ENCODE results near the gene TNFSF12.

The TNFSF12 gene

DNA sequence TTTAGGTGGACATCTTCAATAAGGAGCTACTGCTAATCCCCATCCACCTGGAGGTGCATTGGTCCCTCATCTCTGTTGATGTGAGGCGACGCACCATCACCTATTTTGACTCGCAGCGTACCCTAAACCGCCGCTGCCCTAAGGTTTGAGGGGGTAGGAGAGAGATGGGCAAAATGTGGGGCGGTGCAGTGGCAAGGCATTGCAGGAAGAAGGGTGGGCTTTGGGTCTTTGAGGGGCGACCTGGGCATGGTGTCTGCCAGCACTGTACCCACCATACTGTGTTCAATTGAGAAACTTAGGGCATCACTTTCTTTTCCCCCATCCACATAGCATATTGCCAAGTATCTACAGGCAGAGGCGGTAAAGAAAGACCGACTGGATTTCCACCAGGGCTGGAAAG, 21.5 kb downstream of the TNFSF12 start:
- DNase-seq (ENCODE audit: low read depth): no peak

DNA sequence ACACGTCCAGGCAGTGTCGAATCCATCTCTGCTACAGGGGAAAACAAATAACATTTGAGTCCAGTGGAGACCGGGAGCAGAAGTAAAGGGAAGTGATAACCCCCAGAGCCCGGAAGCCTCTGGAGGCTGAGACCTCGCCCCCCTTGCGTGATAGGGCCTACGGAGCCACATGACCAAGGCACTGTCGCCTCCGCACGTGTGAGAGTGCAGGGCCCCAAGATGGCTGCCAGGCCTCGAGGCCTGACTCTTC, 23.4 kb downstream of the TNFSF12 start:
- DNase-seq (ENCODE audit: low read depth): no peak

DNA sequence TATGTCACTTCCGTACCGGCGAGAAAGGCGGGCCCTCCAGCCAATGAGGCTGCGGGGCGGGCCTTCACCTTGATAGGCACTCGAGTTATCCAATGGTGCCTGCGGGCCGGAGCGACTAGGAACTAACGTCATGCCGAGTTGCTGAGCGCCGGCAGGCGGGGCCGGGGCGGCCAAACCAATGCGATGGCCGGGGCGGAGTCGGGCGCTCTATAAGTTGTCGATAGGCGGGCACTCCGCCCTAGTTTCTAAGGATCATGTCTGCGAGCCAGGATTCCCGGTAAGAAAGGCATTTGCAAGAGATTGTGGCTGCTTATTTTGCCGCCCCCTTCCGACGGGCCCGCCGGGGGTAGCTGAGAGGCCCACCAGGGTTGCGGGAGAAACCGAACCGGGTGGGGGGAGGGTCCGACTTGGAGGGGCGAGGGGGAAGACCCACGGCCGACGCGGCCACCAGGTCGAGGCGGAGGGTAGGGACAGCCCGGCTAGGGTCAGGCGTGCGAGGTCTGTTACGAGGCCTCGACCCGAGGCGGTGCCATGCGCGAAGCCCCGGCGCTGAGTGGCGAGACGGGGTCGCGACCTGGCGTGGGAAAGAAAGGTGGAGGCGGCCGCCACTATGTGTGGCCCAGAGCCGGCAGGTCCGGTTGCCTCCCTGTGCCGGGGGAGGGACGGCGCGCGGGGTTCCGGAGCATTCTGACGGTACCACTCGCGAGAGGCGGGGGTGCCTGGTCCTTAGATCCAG, 23.9 kb downstream of the TNFSF12 start:
- DNase-seq (ENCODE audit: low read depth): peak; percentile 99

DNA sequence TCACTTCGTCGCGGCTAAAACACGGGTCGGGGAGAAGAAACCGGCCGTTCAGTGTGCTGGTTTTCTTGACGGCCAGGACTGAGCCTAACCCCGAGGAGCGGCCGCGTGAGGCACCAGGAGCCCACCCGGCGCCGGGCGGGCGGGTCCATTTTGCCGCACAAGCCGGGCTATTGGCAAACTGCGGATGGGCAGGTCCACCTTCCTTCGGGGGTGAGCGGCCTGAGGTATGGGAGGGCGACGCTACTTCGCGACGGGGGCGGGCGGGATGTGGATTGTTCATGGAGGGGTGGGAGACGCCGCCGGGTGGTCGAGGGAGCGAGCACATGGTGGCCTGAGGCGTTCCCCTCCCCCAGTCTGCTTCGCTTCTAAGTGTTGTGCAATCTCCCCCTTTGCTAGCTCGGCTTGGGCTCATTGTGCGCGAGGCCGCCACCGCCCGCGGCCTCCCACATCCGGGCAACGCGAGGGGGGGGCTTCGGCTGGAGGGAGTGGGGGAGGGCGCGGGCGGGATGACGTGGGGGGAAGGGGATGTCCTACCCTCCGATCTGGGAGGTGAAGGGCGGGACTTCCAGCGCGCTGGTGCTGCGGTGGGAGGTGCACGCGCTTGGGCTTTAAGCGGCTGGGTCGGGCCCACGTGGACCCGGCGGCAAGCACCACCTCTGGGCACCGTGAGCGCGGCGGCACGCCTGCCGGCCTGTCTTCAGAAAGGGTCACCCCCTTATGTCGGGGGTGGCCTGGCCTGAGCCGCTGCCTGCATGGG, 24.6 kb downstream of the TNFSF12 start:
- peak; percentile 87 for DNase-seq (ENCODE audit: low read depth)

DNA sequence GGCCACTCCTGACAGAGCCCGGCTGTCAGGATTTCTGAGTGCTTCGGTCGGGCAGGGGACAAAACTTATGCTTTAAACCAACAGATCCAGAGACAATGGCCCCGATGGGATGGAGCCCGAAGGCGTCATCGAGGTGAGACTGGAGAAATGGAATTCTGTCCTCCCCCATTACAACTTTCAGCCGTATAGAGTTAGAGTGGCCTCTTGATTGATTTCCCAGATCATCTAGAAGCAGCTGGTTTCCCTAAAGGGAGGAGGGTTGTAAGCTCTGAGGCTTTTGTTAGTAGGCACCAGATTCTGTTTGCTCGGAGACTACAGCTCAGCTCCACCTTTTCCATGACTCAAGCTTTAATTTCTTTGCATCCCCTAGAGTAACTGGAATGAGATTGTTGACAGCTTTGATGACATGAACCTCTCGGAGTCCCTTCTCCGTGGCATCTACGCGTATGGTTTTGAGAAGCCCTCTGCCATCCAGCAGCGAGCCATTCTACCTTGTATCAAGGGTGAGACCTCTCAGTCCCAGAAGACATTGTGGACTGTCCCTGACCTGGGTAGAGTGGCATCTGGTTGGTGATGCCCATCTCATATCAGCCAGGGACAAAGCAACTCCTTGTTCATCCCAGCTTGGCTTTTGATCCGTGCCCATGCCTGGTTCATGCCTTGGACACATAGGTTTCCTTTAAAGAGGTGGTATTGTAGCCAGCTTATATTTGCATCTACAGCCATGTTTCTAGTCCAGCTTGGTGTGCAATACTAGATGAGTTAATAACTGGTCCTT, 25.5 kb downstream of the TNFSF12 start:
- DNase-seq (ENCODE audit: low read depth): no peak

DNA sequence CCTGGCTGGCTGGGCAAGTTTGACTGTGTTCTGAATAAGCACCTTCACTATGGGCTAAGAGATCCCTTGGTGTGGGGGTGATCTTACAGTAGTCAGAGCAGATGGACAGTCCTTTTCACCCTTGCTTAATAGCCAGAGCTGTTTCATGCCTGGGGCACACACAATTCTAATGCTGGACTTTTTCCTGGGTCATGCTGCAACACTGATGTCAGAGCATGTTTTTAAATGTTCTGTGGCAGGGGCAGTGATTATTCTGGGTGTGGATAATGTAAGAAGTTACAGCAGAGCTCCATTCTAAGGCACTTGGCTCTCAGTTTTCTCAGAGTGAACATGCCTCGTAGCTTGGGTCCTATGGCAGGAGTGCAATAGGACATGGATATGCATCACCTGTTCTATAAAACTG, 26.6 kb downstream of the TNFSF12 start:
- no peak for DNase-seq (ENCODE audit: low read depth)

DNA sequence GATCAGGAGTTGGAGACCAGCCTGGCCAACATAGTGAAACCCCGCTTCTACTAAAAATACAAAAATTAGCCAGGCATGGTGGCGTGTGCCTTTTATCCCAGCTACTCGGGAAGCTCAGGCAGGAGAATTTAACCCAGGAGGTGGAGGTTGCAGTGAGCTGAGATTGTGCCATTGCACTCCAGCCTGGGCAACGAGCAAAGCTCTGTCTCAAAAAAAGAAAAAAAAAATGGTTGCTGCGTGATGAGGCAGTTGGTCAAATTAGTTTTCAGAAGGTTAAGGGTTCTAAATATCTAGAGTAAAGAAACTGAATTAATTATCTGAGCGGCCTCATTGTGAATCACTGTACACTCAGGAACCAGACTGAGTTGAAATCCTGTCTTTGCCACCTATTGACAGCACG, 27.1 kb downstream of the TNFSF12 start:
- DNase-seq (ENCODE audit: low read depth): no peak

DNA sequence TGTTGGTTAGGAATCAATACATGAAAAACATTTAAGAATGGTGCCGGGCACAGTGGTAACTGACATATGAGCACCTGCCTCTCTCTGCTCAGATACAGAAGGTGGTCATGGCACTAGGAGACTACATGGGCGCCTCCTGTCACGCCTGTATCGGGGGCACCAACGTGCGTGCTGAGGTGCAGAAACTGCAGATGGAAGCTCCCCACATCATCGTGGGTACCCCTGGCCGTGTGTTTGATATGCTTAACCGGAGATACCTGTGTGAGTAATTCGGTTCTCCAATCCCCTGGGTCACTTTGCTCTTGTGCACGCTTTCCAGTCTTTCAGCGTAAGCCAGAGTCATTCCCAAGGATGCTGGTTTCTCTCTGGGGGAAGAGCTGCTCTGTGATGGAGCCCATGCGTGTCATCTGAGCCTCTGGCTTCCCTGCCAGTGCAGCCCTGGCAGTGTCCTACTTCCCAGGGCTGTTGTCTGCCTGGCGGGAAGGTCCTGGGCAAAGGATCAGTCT, 27.6 kb downstream of the TNFSF12 start:
- no peak for DNase-seq (ENCODE audit: low read depth)

DNA sequence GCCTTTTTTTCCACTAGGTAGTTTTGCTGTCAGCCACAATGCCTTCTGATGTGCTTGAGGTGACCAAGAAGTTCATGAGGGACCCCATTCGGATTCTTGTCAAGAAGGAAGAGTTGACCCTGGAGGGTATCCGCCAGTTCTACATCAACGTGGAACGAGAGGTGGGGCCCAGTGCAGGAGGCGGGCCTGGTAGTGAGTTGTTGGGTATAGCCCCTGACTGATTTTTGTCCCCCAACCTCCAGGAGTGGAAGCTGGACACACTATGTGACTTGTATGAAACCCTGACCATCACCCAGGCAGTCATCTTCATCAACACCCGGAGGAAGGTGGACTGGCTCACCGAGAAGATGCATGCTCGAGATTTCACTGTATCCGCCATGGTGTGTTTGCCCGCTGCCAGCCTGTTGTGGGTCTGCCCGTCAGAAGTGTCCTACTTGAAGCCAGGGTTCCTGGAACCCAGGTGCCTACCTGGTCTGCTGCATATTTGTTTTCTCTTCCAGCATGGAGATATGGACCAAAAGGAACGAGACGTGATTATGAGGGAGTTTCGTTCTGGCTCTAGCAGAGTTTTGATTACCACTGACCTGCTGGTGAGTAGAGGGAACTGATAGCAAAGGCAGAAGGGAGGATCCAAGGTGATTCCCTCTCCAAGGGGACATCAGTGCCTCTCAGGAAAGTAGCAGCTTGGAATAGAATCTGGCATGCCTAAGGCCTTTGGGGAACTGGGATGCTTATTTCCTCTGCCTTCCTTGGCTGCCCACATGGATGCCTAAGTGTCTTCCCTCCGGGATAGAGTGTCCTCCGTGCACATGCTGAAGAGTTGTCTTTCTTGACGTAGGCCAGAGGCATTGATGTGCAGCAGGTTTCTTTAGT, 28.7 kb downstream of the TNFSF12 start:
- DNase-seq (ENCODE audit: low read depth): no peak

DNA sequence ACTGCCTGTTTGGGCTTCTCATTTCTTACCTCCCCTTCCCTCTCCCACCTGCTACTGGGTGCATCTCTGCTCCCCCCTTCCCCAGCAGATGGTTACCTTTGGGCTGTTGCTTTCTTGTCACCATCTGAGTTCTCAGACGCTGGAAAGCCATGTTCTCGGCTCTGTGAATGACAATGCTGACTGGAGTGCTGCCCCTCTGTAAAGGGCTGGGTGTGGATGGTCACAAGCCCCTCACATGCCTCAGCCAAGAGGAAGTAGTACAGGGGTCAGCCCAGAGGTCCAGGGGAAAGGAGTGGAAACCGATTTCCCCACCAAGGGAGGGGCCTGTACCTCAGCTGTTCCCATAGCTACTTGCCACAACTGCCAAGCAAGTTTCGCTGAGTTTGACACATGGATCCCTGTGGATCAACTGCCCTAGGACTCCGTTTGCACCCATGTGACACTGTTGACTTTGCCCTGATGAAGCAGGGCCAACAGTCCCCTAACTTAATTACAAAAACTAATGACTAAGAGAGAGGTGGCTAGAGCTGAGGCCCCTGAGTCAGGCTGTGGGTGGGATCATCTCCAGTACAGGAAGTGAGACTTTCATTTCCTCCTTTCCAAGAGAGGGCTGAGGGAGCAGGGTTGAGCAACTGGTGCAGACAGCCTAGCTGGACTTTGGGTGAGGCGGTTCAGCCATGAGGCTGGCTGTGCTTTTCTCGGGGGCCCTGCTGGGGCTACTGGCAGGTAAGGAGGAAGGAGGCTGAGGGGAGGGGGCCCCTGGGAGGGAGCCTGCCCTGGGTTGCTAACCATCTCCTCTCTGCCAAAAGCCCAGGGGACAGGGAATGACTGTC, 30.4 kb downstream of the TNFSF12 start, which contains the start of gene CD68:
TSS of gene CD68 (plus strand) at position 638 of the 833 bp plus-strand sequence. CDS start at position 678, 40 bp downstream.
- DNase-seq (ENCODE audit: low read depth): peak; percentile 41

DNA sequence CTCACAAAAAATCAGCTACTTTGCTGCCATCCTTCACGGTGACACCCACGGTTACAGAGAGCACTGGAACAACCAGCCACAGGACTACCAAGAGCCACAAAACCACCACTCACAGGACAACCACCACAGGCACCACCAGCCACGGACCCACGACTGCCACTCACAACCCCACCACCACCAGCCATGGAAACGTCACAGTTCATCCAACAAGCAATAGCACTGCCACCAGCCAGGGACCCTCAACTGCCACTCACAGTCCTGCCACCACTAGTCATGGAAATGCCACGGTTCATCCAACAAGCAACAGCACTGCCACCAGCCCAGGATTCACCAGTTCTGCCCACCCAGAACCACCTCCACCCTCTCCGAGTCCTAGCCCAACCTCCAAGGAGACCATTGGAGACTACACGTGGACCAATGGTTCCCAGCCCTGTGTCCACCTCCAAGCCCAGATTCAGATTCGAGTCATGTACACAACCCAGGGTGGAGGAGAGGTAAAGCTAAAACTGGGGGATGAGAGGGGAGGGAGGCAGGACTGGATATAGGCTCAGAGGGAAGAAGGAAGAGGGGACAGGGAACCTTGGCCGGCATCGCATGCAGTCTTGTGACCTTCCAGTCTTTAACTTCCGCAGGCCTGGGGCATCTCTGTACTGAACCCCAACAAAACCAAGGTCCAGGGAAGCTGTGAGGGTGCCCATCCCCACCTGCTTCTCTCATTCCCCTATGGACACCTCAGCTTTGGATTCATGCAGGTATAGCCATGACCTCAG, 31.2 kb downstream of the TNFSF12 start:
- no peak for DNase-seq (ENCODE audit: low read depth)

DNA sequence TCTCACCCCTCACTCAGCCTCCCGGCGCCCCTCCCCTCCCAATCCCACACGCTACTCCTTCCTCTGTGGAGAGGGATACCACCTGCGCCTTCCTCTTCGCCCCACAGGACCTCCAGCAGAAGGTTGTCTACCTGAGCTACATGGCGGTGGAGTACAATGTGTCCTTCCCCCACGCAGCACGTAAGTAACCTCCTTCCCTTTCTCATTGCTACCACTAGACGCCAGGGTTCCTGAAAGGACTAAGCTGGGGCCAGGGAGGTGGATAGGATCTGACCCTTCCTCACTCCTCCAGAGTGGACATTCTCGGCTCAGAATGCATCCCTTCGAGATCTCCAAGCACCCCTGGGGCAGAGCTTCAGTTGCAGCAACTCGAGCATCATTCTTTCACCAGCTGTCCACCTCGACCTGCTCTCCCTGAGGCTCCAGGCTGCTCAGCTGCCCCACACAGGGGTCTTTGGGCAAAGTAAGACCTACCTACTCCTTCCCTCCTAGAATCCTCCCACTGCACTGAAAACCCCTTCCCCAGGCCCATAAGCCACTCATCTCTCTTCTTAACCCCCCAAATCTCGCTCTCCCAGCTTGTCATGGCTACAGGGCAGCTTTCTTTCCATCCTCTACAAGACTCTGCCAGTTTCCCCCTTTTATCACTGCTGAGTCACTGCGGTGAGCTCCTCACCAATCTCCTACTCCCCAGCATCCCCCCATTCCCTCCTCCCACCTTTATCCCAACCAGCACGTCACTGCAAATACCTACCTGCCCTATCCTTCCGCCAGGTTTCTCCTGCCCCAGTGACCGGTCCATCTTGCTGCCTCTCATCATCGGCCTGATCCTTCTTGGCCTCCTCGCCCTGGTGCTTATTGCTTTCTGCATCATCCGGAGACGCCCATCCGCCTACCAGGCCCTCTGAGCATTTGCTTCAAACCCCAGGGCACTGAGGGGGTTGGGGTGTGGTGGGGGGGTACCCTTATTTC, 32.0 kb downstream of the TNFSF12 start:
- DNase-seq (ENCODE audit: low read depth): no peak

DNA sequence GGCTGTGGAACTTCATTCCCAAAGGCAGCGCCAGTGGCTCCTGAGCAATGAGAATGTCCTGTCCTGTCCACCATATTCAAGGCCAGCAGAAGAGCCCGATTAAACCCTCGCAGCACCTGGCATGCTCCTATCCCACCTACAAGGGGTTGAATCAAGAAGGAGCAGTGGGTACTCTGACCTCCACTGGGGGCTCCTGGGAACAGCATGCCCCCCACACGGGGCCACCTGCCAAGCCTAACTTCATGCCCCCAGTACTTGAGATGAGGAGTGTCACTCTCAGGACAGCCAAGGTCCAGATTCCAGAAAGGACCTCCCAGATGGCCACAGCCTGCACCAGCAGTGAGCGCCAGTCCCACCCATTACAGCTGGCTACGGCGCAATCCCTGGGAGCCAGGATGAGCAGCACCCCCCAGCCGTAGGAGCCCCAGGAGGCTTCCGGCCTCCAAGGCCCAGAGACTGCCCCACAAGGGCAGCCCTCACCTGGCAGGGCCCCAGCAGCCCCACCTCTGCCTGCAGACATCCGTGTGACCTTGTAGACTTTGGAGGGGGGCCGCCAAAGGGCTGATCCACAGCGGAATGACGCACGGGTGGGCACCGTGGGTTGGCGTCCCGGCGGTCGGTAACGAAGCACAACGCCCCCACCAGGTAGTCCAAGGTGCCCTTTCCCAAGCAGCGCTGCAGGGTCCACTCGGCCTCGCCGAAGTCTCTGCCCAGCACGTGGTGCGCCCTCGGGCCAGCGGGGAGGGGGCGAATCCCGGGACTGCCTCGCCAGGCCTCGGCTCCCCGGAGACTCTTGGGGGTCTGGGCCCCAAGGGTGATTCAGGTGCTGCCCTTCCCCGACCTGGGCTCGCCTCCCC, 33.8 kb downstream of the TNFSF12 start:
- DNase-seq (ENCODE audit: low read depth): no peak

DNA sequence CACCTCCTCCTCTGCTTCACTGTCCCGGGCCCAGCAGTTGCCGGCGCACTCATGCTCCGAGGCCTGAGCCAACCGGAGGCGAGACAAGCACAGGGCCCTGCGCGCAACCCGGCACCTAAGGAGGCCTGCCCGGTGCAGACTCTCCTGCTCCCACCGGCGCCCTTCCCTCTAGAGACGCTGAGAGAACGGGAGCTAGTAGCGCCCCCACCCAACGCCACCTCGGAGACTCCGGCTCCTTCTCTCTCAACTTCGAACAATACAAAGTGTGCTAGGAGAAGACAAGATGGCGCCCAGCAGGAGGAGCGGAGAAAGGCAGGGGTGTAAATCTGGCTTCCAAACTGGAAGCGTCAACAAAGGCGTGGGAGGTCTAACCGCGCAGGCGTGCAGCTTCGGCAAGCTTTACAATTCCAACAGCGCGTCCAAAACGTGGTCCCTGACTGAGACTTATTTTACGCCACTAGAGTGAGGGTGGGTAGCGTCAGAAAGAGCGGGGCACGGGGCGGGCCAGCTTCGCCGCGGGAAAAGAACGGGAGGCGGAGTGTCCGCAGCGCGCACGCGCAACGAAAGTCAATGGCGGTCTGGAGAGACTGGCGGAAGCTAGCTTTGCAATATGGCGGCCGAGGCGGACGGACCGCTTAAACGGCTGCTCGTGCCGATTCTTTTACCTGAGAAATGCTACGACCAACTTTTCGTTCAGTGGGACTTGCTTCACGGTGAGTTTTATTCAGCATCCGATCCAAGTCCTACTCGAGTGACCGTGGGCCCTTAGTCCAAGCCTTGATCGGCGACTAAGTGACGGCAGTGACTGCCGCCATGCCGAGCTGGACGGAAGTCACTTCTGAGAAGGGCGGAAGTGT, 34.6 kb downstream of the TNFSF12 start, which contains the start of gene MPDU1:
TSS of gene MPDU1 (plus strand) at position 600 of the 857 bp plus-strand sequence. CDS start at position 611, 11 bp downstream.
- DNase-seq (ENCODE audit: low read depth): peak; percentile 93

DNA sequence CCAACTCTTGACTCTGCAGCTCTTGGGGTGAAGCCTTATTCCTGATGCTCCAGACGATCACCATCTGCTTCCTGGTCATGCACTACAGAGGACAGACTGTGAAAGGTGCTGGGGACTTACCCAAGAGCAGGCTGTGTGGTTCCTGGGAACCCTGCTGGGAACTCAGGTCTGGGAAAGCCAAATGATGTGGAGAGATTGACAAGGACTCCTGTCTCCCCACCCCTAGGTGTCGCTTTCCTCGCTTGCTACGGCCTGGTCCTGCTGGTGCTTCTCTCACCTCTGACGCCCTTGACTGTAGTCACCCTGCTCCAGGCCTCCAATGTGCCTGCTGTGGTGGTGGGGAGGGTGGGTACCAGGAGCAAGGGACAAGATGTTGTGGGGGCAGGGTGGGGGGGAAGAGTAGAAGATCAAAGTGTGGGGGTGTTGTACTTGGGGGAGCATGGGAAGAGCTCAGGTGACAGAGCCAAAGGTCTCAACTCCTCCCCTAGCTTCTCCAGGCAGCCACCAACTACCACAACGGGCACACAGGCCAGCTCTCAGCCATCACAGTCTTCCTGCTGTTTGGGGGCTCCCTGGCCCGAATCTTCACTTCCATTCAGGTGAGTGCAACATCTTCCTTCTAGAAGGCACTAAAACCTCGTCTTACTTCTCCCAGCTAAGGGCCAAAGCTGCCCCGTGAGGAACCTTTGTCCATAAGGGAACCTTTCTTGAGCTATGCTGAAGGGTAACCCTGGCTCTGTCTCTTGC, 38.0 kb downstream of the TNFSF12 start:
- DNase-seq (ENCODE audit: low read depth): no peak
